ENCODE results near the gene OR56A1. TPM values are rescaled to one million over a fixed set of nuclear protein-coding genes. Genes with fewer than 3 reads are reported as not detected.

OR56A1 gene
- polyA plus RNA-seq (2011; rRNA removed) (not detected in 2 replicates), polyA plus RNA-seq (2017; fragmentation: RNase III; extraction: RNeasy Plus Mini Kit Qiagen cat#74134 plus additional on column Dnase treatment) (not detected in 3 replicates), polyA minus RNA-seq (2011; rRNA and poly(A)+ RNA removed) (not detected in 2 replicates)
- not detected in 2 replicates for polyA plus RNA-seq (2012; cell fraction: cytosol; rRNA removed)
- polyA plus RNA-seq (2012; cell fraction: nucleus; rRNA removed), result not detected in 2 replicates

GRCh38 chr11:6030708-6031405 is at the start of gene OR56A1:
TSS of gene OR56A1 (minus strand) at chr11:6030758. CDS start at chr11:6027692, 3,066 bp downstream.
- FAIRE-seq (no peak), ATAC-seq (no peak), DNase-seq (ENCODE audit: low read depth in 1 of 2, low spot score in 1 of 2) (no peak)
- Histone ChIP-seq H3K4me1 (no peaks in the 10 kb centered on the region), H3K9me3 (no peaks in the 10 kb centered on the region), H3K4me3 (no peak within 1 kb of the TSS), H3K4me2 (no peak within 1 kb of the TSS), H3K27ac (no peak within 1 kb of the TSS)
- POLR2A ChIA-PET, result no interaction called here
- WGBS (ENCODE audit: missing lambda C conversion rate), result 0% methylated on average over 1 of the region's 1 CpG
- TF ChIP-seq FOSB (CRISPR knock-in tag; IDR thresholded peaks at IDR 0.05) (no peak), CEBPB (IDR thresholded peaks at IDR 0.05) (no peak), KDM1A (IDR thresholded peaks at IDR 0.05; ENCODE audit: low read depth) (no peak), ZFP36 (IDR thresholded peaks at IDR 0.05; ENCODE audit: borderline replicate concordance, partially characterized antibody) (no peak), RFX5 (IDR thresholded peaks at IDR 0.05) (no peak), POLR2A (IDR thresholded peaks at IDR 0.05; ENCODE audit: low read length) (no peak), MAFK (IDR thresholded peaks at IDR 0.05; ENCODE audit: partially characterized antibody) (no peak), MAZ (IDR thresholded peaks at IDR 0.05; ENCODE audit: borderline replicate concordance, low read depth, low read length) (no peak), SMC3 (IDR thresholded peaks at IDR 0.05) (no peak), MYC (IDR thresholded peaks at IDR 0.05; ENCODE audit: borderline replicate concordance, low read length) (no peak), ZSCAN20 (CRISPR knock-in tag; IDR thresholded peaks at IDR 0.05) (no peak), CBX2 (IDR thresholded peaks at IDR 0.05; ENCODE audit: borderline replicate concordance, low read depth) (no peak), MAX (IDR thresholded peaks at IDR 0.05) (no peak), ZNF302 (CRISPR knock-in tag; IDR thresholded peaks at IDR 0.05) (no peak)
- TF ChIP-seq, protein P1, sequence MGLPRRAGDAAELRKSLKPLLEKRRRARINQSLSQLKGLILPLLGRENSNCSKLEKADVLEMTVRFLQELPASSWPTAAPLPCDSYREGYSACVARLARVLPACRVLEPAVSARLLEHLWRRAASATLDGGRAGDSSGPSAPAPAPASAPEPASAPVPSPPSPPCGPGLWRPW (IDR thresholded peaks at IDR 0.05), result no peak
- CTCF ChIA-PET, result no interaction called here

GRCh38 chr11:6079463-6079862 is 48.9 kb upstream of the OR56A1 start:
- WGBS (ENCODE audit: missing lambda C conversion rate), result 10% methylated on average over 4 of the region's 4 CpGs
- ATAC-seq (no peak), FAIRE-seq (no peak), DNase-seq (ENCODE audit: low read depth in 1 of 2, low spot score in 1 of 2) (no peak)
- TF ChIP-seq HOXA7 (CRISPR knock-in tag; IDR thresholded peaks at IDR 0.05) (no peak), ZNF302 (CRISPR knock-in tag; IDR thresholded peaks at IDR 0.05) (no peak), ZC3H11A (IDR thresholded peaks at IDR 0.05) (no peak), RARB (CRISPR knock-in tag; IDR thresholded peaks at IDR 0.05) (no peak), CTCF (IDR thresholded peaks at IDR 0.05) (no peak), NPAS2 (CRISPR knock-in tag; IDR thresholded peaks at IDR 0.05; ENCODE audit: borderline replicate concordance) (no peak), TP53 (CRISPR knock-in tag; IDR thresholded peaks at IDR 0.05) (no peak), PHF8 (IDR thresholded peaks at IDR 0.05; ENCODE audit: borderline replicate concordance, low read depth) (no peak), JUNB (IDR thresholded peaks at IDR 0.05) (no peak), MYC (IDR thresholded peaks at IDR 0.05; ENCODE audit: borderline replicate concordance, low read length) (no peak), FOXS1 (CRISPR knock-in tag; IDR thresholded peaks at IDR 0.05) (no peak), FOSL2 (IDR thresholded peaks at IDR 0.05) (no peak), FOSL2 (CRISPR knock-in tag; IDR thresholded peaks at IDR 0.05) (no peak)
- TF ChIP-seq, protein P2, sequence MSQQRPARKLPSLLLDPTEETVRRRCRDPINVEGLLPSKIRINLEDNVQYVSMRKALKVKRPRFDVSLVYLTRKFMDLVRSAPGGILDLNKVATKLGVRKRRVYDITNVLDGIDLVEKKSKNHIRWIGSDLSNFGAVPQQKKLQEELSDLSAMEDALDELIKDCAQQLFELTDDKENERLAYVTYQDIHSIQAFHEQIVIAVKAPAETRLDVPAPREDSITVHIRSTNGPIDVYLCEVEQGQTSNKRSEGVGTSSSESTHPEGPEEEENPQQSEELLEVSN (IDR thresholded peaks at IDR 0.05; ENCODE audit: borderline replicate concordance, low read depth), result no peak
- H3K4me3 ChIP-seq, result no peak overlapping the region
- H3K4me2 ChIP-seq, result no peak overlapping the region
- H3K27ac ChIP-seq, result no peak overlapping the region
- no peaks in the 10 kb centered on the region for H3K9me3 ChIP-seq
- no peaks in the 10 kb centered on the region for H3K4me1 ChIP-seq
- ChIA-PET CTCF (interaction anchor here (1.4 kb wide), 1 partner anchor 11 kb away, joined by 4 read pairs; no protein-coding TSS in a partner anchor), POLR2A (no interaction called here)

All from A549 (cell line).